Cardiac muscle cell (in vitro differentiated cells and primary cell): Measurements from ENCODE around the gene WDR82. TPM values are rescaled to one million over a fixed set of nuclear protein-coding genes. Genes with fewer than 3 reads are reported as not detected.
A peak's percentile ranks its signal among the peaks of the same experiment; 100 is the strongest.

ENCODE experiments used
- DNase-seq, 2 donors: peaks; one replicate each; pipeline versions ENCODE4 v3.0.0 to v3.0.0-alpha.2; 2010 to 2017; ENCODE audit warnings: low read depth in 1 of 2, low spot score in 1 of 2
- H3K27ac ChIP-seq: fragments of 200-600 bp; sonication (generic); 2 replicates; pipeline ENCODE4 v1.5.1; 2016
- H3K27me3 ChIP-seq: fragments of 200-600 bp; sonication (generic); 2 replicates; pipeline ENCODE4 v1.6.0; 2016; ENCODE audit warnings: control low read depth
- H3K36me3 ChIP-seq: fragments of 200-600 bp; sonication (generic); 2 replicates; pipeline ENCODE4 v1.5.1; 2016; ENCODE audit warnings: control low read depth
- H3K4me1 ChIP-seq: fragments of 200-600 bp; sonication (generic); 2 replicates; pipeline ENCODE4 v1.8.1; 2017; ENCODE audit warnings: low read depth, mild to moderate bottlenecking, mixed run types
- H3K4me3 ChIP-seq: fragments of 200-600 bp; sonication (generic); 2 replicates; pipeline ENCODE4 v1.5.1; 2016; ENCODE audit warnings: mild to moderate bottlenecking
- H3K9me3 ChIP-seq: fragments of 200-600 bp; sonication (generic); 2 replicates; pipeline ENCODE4 v1.5.1; 2017; ENCODE audit warnings: low read depth, mild to moderate bottlenecking, control low read depth
- CTCF ChIP-seq: IDR thresholded peaks from 2 replicates; pipeline ENCODE4 v1.5.1; 2012; ENCODE audit warnings: low read depth, mild to moderate bottlenecking, low read length
- polyA plus RNA-seq: library from polyadenylated mRNA; unstranded; fragments of >200 nt; fragmentation: Nextera tagmentation; extraction: Ambion mirVana; gene quantifications from 2 replicates; pipeline ENCODE4 v1.2.1, GENCODE V29; 2016
- total RNA-seq: library from RNA; depleted of rRNA; stranded (reverse); fragments of >200 nt; gene quantifications from 2 replicates; pipeline ENCODE4 v1.2.3, GENCODE V29; 2016

The WDR82 gene
- total and polyA plus RNA-seq, 2 experiments from 2014 or later: 30.7 to 35.4 TPM

DNA sequence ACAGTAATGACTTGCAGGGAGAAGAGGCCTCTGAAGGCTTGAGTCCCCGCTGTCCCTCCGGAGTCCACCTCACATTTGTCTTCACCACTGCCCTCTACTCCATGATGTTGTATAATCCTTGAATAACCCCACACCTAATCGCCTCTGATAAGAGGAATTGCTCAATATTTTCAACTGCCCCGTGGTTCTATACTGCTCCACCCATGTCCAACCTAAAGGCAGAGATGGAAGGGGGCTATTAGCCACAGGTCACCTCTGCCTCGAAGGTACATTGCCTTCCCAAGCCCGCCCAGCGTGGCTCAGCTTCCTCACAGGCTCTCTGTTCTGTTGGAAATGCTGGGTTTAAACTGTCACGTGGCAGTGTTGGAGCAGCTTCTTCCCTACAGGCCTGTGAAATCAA lies 65.4 kb downstream of the WDR82 start:
- Histone ChIP-seq H3K27me3 (no peaks in the 10 kb centered on the region), H3K9me3 (no peaks in the 10 kb centered on the region), H3K27ac (no peak overlapping the region), H3K4me1 (no peaks in the 10 kb centered on the region), H3K4me3 (no peak overlapping the region), H3K36me3 (peaks cover 70% of the 10 kb centered on the region)
- no peak for TF ChIP-seq CTCF
- no peak for DNase-seq

- no peaks in the 10 kb centered on the region for H3K27me3 ChIP-seq
- no peaks in the 10 kb centered on the region for H3K4me1 ChIP-seq
- H3K27ac ChIP-seq: no peak overlapping the region
- no peaks in the 10 kb centered on the region for H3K9me3 ChIP-seq
- no peak for TF ChIP-seq CTCF
- peaks cover 83% of the 10 kb centered on the region for H3K36me3 ChIP-seq
- DNase-seq: no peak
- H3K4me3 ChIP-seq: no peak overlapping the region
Observed at GRCh38 chr3:52211268-52211891, 67.1 kb downstream of the WDR82 start.

- Histone ChIP-seq H3K4me3 (no peak overlapping the region), H3K27ac (no peak overlapping the region), H3K9me3 (no peaks in the 10 kb centered on the region), H3K36me3 (peaks cover 90% of the 10 kb centered on the region), H3K27me3 (no peaks in the 10 kb centered on the region), H3K4me1 (no peaks in the 10 kb centered on the region)
- DNase-seq: peak in 1 of 2 donors; percentile 91
- no peak for TF ChIP-seq CTCF
Observed at GRCh38 chr3:52210550-52211046, 67.9 kb downstream of the WDR82 start.

DNA sequence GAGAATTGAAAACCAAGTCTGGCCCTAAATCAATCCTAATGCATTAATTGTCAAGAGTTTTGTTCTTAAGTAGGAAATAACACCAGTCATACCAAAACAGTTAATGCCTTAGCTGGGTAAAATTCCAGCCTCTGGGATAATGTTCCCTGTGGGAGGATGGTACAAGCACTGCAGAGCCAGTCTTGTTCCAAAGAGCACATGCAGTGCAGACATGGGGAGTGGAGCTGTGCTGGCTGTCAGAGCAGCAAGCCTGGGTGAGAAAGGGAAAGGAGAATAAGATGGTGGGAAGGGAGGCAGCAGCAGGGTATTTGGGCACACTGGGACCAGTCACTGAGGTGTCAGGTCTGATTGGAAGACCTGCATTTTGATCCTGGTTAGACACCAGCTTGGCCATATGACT lies 68.4 kb downstream of the WDR82 start:
- Histone ChIP-seq H3K27ac (no peak overlapping the region), H3K27me3 (no peaks in the 10 kb centered on the region), H3K9me3 (no peaks in the 10 kb centered on the region), H3K4me1 (no peaks in the 10 kb centered on the region), H3K36me3 (peaks cover 92% of the 10 kb centered on the region), H3K4me3 (no peak overlapping the region)
- no peak for TF ChIP-seq CTCF
- DNase-seq: no peak

GRCh38 chr3:52208556-52208955 lies 69.9 kb downstream of the WDR82 start:
- peaks cover 93% of the 10 kb centered on the region for H3K36me3 ChIP-seq
- H3K9me3 ChIP-seq: no peaks in the 10 kb centered on the region
- no peak for TF ChIP-seq CTCF
- no peak overlapping the region for H3K27ac ChIP-seq
- no peaks in the 10 kb centered on the region for H3K27me3 ChIP-seq
- H3K4me1 ChIP-seq: no peaks in the 10 kb centered on the region
- no peak for DNase-seq
- no peak overlapping the region for H3K4me3 ChIP-seq
